GM19240 (cell line): ENCODE measurements around the gene BSDC1.

Source experiments
- DNase-seq: peaks from one replicate; pipeline ENCODE4 v3.0.0; 2011; ENCODE audit warnings: low spot score; ENCODE audit not compliant: insufficient read length

Gene BSDC1

DNA sequence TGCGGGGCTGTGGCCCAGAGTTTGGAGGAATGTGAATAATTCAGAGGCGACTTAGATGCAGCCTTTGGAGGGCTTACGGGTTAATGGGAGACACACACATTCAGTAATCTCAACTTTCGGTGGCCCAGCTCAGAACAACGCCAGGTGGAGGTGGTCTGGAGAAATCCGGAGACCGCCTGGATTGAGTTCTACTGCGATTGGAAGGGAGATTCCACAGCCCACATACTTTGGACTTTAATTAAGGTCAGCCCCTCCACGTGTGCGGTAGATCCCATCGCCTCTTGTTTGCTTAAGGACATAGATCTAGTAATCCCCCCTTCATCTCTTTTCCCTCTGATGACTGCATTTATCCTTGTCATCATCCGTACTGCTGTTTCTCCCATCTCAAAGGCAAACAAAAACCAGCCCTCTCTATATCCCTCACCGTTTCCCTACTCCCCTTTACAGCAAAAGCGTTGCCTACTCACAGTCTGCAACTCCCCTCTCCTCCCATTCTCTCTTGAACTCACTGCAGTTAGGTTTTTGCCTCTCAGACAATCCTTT lies 720 bp upstream of the BSDC1 start:
- DNase-seq, result no peak

DNA sequence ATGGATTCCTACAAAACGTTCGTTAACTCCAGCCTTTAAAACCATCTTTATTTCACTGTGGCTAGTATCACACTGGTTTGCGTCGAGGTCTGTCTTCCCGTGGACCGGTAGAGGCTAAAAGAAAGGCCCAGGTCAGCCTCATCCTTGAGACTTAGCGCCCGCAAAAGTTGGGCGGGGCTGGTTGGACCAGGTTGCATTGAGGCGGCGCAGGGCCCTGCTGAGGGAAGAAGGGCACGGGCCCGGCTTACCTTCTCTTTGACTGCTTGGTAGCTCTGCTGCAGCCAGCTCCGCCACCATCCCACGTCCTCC lies 455 bp downstream of the BSDC1 start:
- DNase-seq, result no peak

DNA sequence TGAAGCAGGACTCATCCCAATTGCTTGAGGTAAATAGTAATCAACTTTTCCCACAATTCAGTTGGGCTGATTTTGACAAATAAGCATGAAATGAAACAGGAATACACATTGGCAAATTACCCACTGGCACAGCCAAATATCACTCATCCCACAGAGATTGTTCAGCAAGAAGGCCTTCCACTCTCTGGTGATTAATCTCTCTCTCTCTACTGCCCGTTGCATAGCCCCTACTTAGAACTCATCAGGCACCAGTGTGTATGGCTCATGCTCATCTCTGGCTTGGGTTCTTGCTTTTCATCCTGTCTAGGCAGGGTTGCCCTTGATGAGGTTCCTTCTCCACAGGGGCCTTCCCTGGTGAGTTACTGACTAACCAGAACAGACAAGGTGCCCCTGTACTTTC lies 1.1 kb downstream of the BSDC1 start:
- no peak for DNase-seq

DNA sequence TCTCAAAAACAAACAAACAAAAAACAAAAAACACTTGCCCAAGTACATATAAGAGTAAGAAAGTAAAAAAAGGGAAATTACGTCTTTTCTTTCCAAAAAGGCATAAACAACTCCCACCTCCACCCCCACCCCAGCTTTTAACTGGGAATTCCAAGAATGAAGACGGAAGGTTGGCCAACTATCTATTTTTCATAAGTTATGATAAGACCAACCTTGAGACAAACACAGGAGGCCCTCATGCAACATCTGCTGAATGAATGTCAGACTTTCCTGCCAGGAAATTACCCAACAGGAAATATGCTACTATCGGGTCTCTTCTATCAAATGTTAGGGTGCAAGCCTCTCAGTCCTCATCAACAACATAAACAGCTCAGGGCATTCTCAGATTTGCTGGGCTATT lies 1.9 kb downstream of the BSDC1 start:
- DNase-seq, result no peak

DNA sequence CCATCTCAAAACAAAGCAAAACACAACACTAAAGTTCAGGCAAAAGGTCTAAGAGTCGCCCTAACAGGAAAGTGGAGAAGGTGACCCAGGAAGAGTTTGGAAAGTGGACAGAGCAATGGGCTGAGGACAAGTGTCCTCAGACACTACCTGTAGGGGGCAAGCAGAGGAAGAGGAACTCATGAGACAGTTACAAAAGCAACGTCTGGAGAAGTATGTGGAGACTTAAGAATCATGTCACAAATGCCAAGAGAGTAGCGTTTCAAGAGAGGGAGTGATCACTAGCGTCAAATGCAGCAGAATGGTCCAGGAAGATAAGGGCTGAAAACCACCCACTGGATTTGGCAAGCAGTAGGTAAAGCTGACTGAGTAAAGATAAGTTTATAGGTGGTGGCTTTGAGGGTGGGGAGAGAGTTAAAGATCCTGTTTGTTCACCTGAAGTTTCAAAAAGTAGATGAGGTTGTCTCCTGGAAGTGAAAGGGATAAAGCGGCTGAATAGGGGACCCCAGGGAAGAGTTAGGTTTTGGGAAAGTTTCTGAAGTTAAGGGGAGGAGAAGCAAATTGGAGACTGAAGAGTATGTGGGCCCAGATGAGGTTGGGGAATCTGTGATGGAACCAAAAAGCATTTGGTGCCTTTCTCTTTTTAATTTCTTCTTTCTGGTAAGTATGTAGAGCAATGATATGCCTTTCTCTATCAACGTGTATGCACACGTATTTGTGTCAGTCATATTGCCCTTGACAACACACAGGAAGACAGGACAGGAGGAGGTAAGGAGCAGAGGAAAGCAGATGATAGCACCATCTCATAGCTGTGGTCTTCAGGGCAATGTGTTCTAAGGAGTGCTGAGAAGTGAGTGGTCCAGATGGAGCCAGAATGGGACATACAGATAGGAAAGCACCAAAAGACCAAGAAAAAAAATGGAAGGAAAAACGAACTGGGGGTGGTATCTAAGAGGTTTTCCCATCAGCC lies 3.1 kb downstream of the BSDC1 start:
- DNase-seq, result no peak

DNA sequence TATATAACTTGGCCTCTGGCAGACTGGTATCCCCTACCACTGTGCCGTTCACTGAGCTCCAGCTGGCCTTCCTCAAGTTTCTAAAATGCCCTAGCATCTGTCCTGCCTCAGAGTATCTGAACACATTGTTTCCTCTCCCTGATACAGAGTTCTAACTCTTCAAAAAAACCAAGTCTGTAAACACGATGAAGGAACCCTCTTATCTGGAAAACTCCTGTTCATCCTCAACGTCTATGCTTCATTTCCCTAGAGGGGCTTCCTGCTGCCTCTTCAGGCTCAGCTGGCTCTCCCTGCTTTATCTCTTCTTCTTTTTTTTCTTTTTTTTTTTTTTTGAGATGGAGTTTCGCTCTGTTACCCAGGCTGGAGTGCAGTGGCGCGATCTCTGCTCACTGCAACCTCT lies 5.6 kb downstream of the BSDC1 start:
- DNase-seq, result no peak

DNA sequence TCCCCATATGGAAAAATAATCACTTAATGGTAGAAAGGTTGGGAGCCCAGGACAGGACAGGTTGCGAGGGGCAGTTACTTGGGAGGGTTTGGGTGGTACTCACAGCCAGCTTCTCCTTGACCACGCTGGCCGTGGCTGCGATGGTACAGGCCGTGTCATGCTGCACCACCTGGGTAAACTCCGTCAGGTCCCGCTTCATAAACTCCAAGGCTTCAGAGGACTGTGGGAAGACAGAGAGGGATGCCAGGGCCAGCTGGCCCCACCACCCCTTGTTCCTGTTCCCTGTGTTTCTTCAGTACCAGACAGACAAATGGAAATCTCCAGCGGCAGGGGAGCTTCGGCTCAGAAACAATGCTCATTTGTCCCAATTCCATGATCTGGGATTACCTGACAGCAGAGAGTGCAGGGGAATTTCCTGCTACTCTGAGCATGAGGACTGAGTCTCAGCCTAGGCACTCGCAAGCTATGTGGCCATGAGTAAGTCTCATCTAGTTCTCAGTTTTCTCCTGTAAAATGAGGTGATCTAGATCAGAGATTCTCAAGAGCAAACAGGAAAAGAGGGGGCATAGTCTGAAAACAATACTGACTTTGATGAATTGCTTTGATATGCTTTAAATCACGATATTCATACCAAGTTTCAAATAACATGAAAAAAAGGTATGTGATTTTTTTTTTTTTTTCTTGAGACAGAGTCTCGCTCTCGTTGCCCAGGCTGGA lies 7.4 kb downstream of the BSDC1 start:
- DNase-seq, result no peak

DNA sequence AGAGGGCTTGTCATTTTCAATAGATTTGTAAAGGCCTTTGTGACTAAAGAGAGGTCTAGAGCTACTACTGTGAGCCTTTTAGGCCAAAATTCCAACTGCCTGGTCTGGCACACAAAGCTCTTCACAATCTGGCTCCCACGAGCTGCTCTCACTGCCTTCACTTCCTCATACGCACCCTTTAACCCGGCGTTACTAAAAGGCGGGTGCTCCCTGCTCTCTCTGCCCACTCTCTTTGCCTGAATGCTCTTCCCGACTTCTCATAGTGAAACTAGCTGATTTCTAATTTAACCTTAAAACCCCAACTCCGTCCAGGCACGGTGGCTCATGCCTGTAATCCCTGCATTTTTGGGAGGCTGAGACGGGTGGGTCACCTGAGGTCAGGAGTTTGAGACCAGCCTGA lies 14.2 kb downstream of the BSDC1 start:
- no peak for DNase-seq

DNA sequence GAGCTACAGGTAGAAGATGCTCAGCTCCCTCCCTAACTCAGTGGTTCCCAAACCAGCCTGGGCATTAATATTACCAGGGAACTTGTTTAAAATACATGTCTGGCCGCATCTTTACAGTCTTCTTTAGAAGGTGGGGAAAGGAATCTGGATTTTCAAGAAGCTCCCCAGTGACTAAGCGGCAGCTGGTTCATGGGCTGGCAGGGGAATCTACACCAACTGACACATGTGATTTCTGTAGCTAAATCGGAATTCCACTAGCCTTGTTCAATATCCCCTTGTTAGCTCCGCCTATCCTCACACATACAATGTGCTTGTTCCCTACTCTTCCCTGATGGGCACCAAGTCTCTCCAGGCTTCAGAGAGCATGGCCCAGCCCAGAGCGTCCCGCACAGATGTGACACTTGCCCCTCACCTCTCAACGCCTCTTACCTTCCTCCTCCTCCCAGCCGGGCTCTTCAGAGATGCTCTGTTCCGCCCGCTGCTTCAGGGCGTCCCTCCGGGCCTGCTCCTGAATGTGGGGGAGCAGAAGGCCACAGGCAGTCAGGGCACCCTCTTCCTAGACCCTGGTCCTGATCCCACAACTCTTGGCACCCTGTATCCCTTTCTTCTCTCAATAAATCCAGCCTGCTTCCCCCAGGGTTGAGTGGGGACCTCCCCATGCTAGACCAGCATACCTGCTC lies 16.6 kb downstream of the BSDC1 start:
- no peak for DNase-seq

DNA sequence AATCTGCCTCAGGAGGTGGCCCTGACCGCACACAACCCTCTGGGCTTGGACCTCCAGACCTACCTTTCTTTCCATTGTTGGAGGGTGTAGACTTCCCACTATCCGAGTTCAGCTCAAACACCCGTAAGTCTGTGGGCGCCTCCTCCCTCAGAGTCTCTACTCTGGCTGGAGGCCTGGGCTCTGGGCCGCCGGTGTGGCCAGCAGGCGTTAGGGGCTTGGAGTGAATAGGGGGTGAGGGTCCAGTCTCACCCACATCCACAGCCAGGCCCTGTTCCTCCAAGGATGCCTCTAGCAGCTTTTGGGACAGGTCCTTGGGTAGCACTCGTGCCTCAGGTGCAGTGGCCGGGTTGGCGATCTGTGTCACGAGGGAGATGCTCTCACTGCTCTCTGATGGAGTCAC lies 18.0 kb downstream of the BSDC1 start:
- no peak for DNase-seq

DNA sequence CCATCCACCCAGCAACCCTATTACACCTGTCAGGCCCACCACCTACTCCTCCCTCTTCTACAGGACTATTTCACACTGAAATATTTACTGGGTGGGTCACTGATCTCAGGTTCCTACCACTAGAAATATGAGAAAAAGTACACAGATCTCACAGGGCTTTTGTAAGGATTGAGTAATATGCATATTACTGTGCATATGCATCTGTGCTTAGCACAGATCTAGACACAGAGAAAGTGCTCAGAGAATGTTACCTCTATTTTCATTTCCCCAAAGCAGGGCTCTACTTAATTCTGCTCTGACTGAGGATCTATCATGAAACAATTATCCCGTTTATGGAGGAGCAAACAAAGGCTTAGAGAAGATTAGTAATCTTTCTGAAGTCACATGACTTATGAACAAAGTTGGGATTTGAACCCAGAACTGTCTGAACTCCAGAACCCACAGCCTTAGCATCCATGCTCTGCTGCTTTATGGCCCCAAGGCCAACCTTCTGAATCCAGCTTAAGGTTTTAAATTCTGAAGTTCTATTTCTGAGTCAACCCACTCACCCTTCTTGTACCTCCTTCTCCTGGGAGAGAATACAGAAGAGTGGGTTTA lies 20.1 kb downstream of the BSDC1 start:
- no peak for DNase-seq

DNA sequence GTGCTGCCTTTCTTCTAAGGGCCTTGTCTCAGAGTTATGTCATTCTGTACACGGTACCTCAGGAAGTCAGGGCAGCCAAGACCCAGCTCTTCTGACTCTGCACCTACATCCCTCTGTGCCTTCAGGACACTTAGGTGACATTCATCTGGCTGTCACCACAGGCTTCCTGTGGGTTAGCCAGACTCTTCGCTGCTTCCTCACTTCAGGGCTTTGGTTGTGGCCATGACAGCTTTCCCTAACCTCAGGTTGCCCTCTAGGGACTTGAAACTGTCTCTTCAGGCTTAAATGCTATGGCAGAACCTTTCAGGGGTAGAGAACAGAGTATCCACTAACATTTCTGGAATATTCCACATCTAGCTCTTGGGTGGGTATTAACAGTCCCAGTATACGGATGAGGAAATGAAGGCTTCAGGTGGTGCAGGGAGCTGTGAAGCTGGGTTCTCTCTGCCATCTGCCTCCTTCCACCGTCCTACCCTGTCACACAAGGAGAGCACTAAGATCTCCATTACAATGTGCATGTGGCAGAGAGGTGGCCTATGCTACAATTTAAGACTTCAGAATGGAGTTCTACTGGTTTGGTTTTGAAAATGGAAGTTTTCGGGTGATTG lies 22.0 kb downstream of the BSDC1 start:
- DNase-seq, result no peak

DNA sequence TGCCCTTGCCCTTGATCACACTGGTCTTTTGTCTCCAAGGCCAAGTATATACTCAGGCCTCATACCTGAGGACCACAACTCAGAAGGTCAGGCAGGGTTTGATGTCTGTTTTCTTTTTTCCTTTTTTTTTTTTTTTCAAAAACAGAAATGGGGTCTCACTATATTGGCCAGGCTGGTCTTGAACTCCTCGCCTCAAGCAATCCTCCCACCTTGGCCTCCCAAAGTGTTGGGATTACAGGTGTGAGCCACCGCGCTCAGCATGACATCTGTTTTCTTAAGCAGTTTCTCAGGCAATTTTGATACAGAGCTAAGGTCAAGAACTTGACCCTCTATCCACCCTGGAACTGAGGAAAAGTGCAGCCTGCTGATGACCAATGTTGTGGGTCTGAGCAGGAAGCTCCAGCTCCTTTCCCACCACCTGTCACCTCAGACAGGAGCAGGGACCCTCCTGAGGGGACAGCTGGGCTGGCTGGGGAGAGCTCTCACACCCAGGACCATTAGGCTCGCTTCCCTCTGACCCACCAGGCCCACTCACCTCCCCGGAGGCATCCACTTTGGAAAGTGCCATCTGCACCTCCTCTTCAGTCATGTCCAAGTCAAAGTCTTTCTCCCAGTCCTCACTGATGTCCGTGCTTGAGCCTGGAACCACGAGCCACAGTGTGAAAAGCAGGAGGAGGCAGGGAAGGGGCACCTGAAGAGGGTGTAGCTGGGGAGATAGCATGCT lies 26.2 kb downstream of the BSDC1 start:
- no peak for DNase-seq

DNA sequence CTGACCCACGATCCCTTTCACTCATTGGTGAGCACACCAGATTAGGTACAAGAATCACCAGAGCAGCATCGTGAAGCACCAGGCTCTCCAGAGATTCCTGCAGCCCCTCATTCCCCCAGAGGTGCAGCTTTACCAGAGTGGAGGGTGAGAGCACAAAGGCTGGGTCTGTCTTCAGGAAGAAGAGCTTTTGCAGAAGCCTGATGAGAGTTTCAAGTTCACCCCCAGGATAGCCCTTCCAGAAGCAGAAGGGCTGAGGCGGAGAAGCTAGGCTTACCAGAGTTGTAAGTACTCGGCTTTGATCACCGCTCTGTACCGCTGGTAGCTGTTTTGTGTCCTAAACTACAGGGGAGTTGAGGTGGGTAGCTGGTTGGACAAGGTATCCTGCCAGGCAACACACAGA lies 28.8 kb downstream of the BSDC1 start:
- no peak for DNase-seq

DNA sequence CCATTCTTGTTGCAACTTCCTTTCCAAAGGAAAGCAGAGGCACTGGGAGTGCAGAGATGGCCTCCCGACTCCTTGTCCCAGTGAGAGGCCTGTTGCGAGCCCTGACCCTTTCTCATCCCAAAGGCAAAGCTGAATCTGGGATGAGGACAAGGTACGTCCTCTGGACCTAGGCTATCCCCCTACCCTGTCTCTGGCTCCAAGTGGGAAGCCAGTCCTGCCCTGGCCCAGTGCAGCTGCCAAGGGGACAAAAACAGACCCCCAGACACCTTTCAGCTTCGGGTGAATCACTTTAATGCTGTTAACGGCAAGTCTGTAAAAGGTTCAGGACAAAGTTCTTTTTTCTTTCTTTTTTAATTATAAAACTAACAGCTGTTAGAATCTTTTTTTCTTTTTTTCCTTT lies 29.4 kb downstream of the BSDC1 start:
- no peak for DNase-seq

DNA sequence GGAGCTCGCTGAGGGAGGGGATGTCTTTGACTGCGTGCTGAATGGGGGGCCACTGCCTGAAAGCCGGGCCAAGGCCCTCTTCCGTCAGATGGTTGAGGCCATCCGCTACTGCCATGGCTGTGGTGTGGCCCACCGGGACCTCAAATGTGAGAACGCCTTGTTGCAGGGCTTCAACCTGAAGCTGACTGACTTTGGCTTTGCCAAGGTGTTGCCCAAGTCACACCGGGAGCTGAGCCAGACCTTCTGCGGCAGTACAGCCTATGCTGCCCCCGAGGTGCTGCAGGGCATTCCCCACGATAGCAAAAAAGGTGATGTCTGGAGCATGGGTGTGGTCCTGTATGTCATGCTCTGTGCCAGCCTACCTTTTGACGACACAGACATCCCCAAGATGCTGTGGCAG lies 30.5 kb downstream of the BSDC1 start:
- no peak for DNase-seq

DNA sequence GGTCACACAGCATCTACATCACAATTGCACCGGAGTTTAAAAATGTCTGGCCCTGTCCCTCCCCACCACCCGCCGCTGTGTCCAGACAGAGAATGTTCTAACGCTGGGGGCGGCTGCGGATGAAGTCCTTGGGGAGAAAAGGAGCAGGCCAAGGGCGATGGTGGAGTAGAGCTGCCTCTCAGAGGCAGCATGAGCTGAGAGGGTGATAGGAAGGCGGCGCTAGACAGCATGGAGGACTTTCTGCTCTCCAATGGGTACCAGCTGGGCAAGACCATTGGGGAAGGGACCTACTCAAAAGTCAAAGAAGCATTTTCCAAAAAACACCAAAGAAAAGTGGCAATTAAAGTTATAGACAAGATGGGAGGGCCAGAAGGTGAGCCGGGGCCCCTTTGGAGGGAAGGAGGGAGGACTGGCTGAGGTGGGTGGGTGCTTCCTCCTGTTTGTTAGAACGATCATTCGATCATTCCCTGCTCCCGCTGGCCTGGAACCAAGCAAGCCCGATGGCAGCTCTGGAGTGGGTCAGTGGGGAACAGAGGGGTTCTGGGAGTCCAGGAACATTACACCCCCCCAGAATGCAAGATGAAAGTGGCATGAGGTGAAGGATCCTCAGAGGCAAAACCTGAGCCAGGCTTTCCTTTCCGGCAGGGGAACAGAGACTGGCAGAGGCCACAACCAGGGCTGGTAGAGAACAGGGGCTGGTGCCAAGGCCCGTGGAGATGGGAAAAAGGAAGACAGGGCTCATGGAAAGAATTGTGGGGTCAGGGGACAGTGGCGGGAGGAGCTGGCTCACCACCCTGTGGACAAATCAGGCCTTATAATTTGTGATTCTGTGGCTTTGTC lies 31.5 kb downstream of the BSDC1 start, which contains the start of the genes FAM229A and TSSK3:
FAM229A (minus strand) TSS at position 12 of the 840 bp plus-strand sequence. CDS start 394 bp downstream, outside the sequence.
TSSK3 (plus strand) TSS at position 66 of the 840 bp plus-strand sequence; CDS start at position 229, 163 bp downstream.
- no peak for DNase-seq

DNA sequence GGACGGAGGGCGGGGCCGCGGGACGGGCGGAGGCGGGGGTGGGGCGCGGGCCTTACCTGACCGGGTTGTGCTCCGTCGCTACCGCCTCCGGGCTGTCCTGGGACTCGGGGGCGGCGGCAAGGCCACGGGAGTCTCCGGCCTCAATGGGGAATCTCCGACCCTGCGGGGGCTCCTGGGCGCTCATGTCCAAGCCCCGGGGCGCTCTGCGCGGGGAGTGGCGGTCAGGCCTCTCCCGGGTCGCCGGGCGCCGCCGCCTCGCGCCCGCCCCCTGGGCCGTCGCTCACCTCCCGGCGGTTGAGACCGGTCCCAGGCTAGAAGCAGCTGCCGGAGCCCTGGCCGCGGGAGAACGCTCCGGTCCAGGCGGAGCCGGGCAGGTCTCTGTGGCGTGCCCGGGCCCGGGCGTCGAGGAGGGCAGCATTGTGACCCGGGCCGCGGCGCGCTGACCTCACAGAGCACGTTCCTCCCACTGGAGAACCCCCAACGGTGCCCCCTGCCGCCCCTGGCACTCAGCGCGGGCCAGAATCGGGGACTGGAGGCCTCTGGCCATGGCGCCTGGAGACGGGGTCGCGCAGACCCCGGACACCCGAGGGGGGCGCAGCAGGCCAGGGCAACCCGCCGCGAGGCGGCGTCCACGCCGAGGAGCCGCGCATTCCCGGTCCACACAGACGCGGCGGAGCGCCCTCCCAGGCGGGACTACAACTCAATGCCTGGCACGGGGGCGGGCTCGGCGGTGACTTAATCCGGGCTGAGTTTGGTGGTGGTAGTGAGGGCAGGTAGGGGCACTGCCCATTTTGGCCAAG lies 32.4 kb downstream of the BSDC1 start:
- no peak for DNase-seq

DNA sequence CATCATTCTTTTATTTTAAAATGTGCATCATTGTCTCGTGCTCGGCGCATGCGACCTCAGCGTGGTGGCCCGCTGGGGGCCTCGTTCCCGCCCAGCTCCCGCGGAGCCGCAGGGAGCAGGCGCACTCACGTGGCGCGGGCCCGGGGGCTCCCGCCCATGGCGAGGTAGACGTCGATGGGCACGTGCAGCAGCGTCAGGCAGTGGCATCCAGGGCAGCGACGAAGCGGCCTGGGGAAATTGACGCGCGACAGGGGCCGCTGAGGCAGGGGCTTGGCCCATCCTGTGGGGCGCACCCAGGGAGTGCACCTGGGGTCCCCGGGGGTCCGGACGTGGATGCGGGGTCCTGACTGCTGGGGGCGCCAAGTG lies 33.0 kb downstream of the BSDC1 start:
- DNase-seq, result no peak
